ENCODE data around the gene FAM47E. TPM values are rescaled to one million over a fixed set of nuclear protein-coding genes. Genes with fewer than 3 reads are reported as not detected.

FAM47E gene
- total and polyA plus RNA-seq, 2 donors (not counting 3 experiments of a cell fraction or from before 2014, with no cell fraction given), result 0.11 TPM; not detected in 1

DNA sequence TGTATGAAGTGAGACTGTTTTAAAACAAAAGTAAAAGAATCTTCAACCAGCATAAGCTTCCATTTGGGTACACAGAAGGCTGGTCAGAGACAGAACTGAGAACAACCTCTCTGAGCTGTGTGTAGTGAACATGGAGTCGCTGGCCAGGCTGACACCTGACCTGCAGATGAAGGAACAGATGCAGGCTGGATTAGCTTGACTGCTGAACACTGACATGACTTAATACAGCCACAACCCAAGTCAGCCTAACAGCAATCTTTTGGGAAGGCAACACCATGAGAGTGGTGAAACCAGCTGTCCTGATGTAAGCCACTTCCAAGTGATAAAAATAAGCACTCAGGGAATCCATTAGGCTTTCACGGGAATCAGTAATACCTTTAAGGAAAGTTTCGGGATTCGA lies 48.0 kb upstream of the FAM47E start:
- BruUV-seq (replicated peaks), result no TSS peak
- H3K27ac ChIP-seq (ENCODE audit: insufficient read depth, low read depth, low read length), result no peak overlapping the region
- no peaks in the 10 kb centered on the region for H3K9me1 ChIP-seq (replicated peaks; ENCODE audit: control insufficient read depth, extremely low read depth, insufficient read depth, low read length)
- POLR2A ChIA-PET, result no interaction called here
- TF ChIP-seq POLR2AphosphoS5 (IDR thresholded peaks at IDR 0.05; ENCODE audit: insufficient read depth, low read depth, low read length) (no peak), POLR2A (IDR thresholded peaks at IDR 0.05; ENCODE audit: low read depth, low read length) (no peak), GATA2 (IDR thresholded peaks at IDR 0.05; ENCODE audit: insufficient read depth, insufficient read length, low read depth, low read length) (no peak)
- TF ChIP-seq, protein P1, sequence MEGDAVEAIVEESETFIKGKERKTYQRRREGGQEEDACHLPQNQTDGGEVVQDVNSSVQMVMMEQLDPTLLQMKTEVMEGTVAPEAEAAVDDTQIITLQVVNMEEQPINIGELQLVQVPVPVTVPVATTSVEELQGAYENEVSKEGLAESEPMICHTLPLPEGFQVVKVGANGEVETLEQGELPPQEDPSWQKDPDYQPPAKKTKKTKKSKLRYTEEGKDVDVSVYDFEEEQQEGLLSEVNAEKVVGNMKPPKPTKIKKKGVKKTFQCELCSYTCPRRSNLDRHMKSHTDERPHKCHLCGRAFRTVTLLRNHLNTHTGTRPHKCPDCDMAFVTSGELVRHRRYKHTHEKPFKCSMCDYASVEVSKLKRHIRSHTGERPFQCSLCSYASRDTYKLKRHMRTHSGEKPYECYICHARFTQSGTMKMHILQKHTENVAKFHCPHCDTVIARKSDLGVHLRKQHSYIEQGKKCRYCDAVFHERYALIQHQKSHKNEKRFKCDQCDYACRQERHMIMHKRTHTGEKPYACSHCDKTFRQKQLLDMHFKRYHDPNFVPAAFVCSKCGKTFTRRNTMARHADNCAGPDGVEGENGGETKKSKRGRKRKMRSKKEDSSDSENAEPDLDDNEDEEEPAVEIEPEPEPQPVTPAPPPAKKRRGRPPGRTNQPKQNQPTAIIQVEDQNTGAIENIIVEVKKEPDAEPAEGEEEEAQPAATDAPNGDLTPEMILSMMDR (IDR thresholded peaks at IDR 0.05; ENCODE audit: extremely low read depth in 1 of 2, insufficient read depth in 1 of 2, low read depth in 1 of 2, low read length in 2 of 2), result no peak
- peaks cover 62% of the 10 kb centered on the region for H3K79me2 ChIP-seq (ENCODE audit: control insufficient read depth, insufficient read depth, low read length)
- H3K4me1 ChIP-seq (ENCODE audit: control insufficient read depth, extremely low read depth, insufficient read depth, low read length), result peaks cover 25% of the 10 kb centered on the region
- no peaks in the 10 kb centered on the region for H4K20me1 ChIP-seq (replicated peaks; ENCODE audit: control insufficient read depth, extremely low read depth, insufficient read depth, low read length)
- H3K27me3 ChIP-seq (ENCODE audit: control insufficient read depth in 2 of 2, insufficient read depth in 2 of 2, low read length in 2 of 2), result no peaks in the 10 kb centered on the region
- FAIRE-seq (no peak), DNase-seq (ENCODE audit: low read depth, low spot score) (no peak)
- intact Hi-C loops (cut with micrococcal nuclease), result no loop called here
- H3K36me3 ChIP-seq (ENCODE audit: control insufficient read depth in 2 of 2, extremely low read depth in 1 of 2, insufficient read depth in 2 of 2, low read length in 2 of 2), result no peaks in the 10 kb centered on the region
- no peak overlapping the region for H3K4me2 ChIP-seq (ENCODE audit: insufficient read depth, low read length)
- no peak overlapping the region for H3K9ac ChIP-seq (replicated peaks; ENCODE audit: extremely low read depth, insufficient read depth, low read length)
- H2AFZ ChIP-seq (ENCODE audit: low read depth, low read length), result no peak overlapping the region
- no peak overlapping the region for H3K4me3 ChIP-seq (replicated peaks in 1 of 3; ENCODE audit: insufficient read depth in 1 of 3, low read depth in 1 of 3, low read length in 3 of 3)
- CTCF ChIA-PET, result no interaction called here
- no peaks in the 10 kb centered on the region for H3K9me3 ChIP-seq (replicated peaks; ENCODE audit: control insufficient read depth, insufficient read depth, low read length)
- dilution Hi-C loops (cut with MboI; ENCODE audit: extremely low pct_ligation_motif_present, low sequenced_read_pairs), result no loop called here

DNA sequence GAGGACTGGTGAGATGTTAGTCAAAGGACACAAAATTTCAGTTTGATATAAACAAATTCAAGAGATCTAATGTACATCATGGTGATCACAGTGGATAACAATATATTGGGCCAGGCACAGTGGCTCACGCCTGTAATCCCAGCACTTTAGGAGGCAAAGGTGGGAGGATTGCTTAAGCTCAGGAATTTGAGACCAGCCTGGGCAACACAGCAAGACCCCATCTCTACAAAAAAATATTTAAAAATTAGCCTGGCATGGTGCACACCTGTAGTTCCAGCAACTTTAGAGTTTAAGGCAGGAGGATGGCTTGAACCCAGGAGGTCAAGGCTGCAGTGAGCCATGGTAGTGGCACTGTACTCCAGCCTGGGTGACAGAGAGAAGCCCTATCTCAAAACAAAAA lies 46.6 kb upstream of the FAM47E start:
- dilution Hi-C loops (cut with MboI; ENCODE audit: extremely low pct_ligation_motif_present, low sequenced_read_pairs), result no loop called here
- peaks cover 18% of the 10 kb centered on the region for H3K4me1 ChIP-seq (ENCODE audit: control insufficient read depth, extremely low read depth, insufficient read depth, low read length)
- no peak overlapping the region for H3K4me3 ChIP-seq (replicated peaks in 1 of 3; ENCODE audit: insufficient read depth in 1 of 3, low read depth in 1 of 3, low read length in 3 of 3)
- no peak overlapping the region for H2AFZ ChIP-seq (ENCODE audit: low read depth, low read length)
- no peak overlapping the region for H3K27ac ChIP-seq (ENCODE audit: insufficient read depth, low read depth, low read length)
- CTCF ChIA-PET, result interaction anchor here (3.5 kb wide), 1 partner anchor 25 kb away, joined by 13 read pairs; no protein-coding TSS in a partner anchor
- H3K79me2 ChIP-seq (ENCODE audit: control insufficient read depth, insufficient read depth, low read length), result peaks cover 66% of the 10 kb centered on the region
- intact Hi-C loops (cut with micrococcal nuclease), result no loop called here
- no peak for FAIRE-seq
- no peaks in the 10 kb centered on the region for H4K20me1 ChIP-seq (replicated peaks; ENCODE audit: control insufficient read depth, extremely low read depth, insufficient read depth, low read length)
- H3K9ac ChIP-seq (replicated peaks; ENCODE audit: extremely low read depth, insufficient read depth, low read length), result no peak overlapping the region
- POLR2A ChIA-PET, result no interaction called here
- no peak for DNase-seq (ENCODE audit: low read depth, low spot score)
- no TSS peak for BruUV-seq (replicated peaks)
- no peaks in the 10 kb centered on the region for H3K9me3 ChIP-seq (replicated peaks; ENCODE audit: control insufficient read depth, insufficient read depth, low read length)
- no peaks in the 10 kb centered on the region for H3K9me1 ChIP-seq (replicated peaks; ENCODE audit: control insufficient read depth, extremely low read depth, insufficient read depth, low read length)
- no peaks in the 10 kb centered on the region for H3K27me3 ChIP-seq (ENCODE audit: control insufficient read depth in 2 of 2, insufficient read depth in 2 of 2, low read length in 2 of 2)
- no peaks in the 10 kb centered on the region for H3K36me3 ChIP-seq (ENCODE audit: control insufficient read depth in 2 of 2, extremely low read depth in 1 of 2, insufficient read depth in 2 of 2, low read length in 2 of 2)
- H3K4me2 ChIP-seq (ENCODE audit: insufficient read depth, low read length), result no peak overlapping the region
- TF ChIP-seq, protein P2, sequence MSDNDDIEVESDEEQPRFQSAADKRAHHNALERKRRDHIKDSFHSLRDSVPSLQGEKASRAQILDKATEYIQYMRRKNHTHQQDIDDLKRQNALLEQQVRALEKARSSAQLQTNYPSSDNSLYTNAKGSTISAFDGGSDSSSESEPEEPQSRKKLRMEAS (IDR thresholded peaks at IDR 0.05; ENCODE audit: insufficient read depth, insufficient read length), result no peak
- TF ChIP-seq FOS (IDR thresholded peaks at IDR 0.05; ENCODE audit: borderline replicate concordance, insufficient read depth, low read length) (no peak), GATA2 (IDR thresholded peaks at IDR 0.05; ENCODE audit: insufficient read depth, insufficient read length, low read depth, low read length) (no peak), POLR2A (IDR thresholded peaks at IDR 0.05; ENCODE audit: low read depth, low read length) (no peak), JUN (IDR thresholded peaks at IDR 0.05; ENCODE audit: borderline replicate concordance, insufficient read depth, insufficient read length, low read depth) (no peak), MYC (IDR thresholded peaks at IDR 0.05; ENCODE audit: low read depth, low read length) (no peak)
- TF ChIP-seq, protein P1 (IDR thresholded peaks at IDR 0.05; ENCODE audit: extremely low read depth in 1 of 2, insufficient read depth in 1 of 2, low read depth in 1 of 2, low read length in 2 of 2), result no peak

Data from endothelial cell of umbilical vein (primary cell).